DMS153 (cell line): Measurements from ENCODE around the gene RNF214.

ENCODE experiments used
- DNase-seq: peaks from one replicate; lab custom pipeline; 2025; lab: John Stamatoyannopoulos, UW

Gene RNF214

DNA sequence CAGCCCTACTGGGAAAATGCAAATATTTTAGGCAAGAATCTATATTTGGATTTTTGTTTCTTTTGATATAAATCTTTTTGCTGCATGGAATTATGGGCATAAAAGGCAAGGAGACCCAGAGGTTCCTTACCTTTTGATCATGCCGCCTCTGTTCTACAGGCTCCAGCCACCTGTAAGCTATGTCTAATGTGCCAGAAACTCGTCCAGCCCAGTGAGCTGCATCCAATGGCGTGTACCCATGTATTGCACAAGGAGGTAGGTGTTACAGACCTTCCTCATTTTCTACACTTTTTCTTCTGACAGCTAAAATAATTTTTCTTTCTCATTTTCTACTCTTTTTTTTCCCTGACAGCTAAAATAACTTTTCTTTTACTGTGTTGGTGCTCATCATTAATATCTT lies 50.5 kb downstream of the RNF214 start:
- DNase-seq: no peak

DNA sequence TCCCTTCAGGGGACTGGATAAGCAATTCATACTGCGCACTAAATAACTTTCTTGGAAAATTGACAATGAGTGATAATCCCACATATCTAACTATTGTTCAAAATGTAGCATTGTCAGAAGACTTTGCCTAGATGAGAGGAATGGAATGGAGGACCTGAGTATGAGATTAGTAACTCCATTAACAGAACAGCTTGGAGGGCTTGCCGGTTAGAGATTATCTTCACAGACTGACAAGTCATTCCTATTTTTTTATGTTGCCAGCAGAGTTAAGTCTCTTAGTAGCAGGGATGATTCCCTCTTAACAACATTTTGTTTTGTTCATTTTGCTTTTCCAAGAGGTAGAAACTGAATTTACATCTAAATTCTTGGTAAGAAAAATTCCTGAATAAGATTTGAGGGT lies 51.6 kb downstream of the RNF214 start:
- DNase-seq: no peak

GRCh38 chr11:117286588-117286987 lies 54.1 kb downstream of the RNF214 start:
- no peak for DNase-seq

DNA sequence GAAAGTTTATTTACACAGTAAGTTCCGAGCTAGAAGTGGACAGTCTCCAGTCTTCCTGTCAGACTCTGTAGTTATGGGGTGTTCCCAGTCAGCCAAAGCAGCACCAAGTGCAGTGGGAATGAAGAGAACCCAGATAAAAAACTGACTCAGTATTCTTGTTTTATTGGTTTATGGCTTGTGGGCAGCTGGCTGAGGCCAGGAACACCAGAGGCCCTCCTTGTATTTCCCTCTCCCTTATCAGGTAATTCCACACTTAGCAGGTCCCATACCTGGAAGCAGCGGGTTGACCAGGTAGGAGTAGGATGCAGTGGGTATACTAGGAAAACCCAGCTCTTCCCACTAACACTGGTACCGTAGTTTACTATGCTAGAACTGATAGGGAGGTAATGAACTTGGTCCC lies 55.2 kb downstream of the RNF214 start:
- DNase-seq: no peak

- DNase-seq: no peak
Measured at GRCh38 chr11:117289795-117290194, 57.3 kb downstream of the RNF214 start.

- no peak for DNase-seq
Measured at GRCh38 chr11:117290809-117291396, 58.4 kb downstream of the RNF214 start, which contains the start of gene BACE1-AS. Gene BACE1-AS (plus strand): TSS chr11:117291346.

GRCh38 chr11:117292616-117293015 lies 60.1 kb downstream of the RNF214 start:
- DNase-seq: no peak

DNA sequence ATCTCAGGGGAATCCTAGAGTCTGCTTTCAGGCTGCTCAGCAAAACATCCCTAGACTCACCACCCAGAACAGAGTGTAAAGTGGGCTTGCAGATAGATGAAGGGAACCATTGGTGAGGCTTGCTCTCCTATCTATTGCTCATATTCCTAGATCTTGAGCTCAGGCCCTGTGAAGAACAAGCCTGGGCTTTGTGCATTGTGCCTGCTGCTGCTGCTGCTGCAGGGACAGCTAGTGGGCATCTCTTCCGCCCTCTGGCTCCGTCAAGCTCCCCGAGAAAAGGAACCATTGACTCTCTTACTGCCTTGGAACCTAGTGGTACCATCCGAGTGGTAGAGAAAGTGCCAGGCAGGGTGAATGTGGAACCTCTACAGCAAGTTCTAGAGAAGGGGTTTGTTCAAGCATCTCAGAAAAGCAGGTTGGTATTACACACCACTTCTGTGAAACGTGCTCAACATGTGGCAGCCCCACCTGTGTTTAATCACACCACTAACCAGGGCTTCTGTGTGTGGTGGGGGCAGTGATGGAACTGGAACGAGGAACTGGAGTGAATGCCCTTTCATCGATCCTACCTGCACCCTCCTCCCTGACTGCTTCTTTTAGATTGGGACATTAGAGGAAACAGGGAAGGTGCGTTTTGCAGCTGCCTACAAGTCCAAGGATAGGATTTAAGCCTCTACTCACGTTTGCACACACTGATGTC lies 63.1 kb downstream of the RNF214 start:
- DNase-seq: no peak

GRCh38 chr11:117296881-117297280 lies 64.4 kb downstream of the RNF214 start:
- DNase-seq: no peak

DNA sequence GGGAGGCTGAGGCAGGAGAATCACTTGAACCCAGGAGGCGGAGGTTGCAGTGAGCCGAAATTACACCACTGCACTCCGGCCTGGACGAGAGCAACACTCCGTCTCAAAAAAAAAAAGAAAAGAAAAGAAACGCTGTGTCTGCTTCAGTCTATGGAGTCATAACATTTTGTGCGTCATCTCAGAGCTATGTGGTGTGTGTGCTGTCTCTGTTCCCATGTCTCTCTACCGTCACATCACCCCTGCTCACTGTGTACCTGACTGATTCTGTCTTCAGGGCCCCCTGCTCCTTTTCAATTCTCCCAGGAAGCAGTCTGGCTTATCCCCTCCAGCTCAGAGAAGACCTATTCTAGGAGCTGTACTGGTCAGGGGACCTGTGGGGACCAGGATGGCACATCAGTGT lies 65.7 kb downstream of the RNF214 start:
- DNase-seq: no peak

DNA sequence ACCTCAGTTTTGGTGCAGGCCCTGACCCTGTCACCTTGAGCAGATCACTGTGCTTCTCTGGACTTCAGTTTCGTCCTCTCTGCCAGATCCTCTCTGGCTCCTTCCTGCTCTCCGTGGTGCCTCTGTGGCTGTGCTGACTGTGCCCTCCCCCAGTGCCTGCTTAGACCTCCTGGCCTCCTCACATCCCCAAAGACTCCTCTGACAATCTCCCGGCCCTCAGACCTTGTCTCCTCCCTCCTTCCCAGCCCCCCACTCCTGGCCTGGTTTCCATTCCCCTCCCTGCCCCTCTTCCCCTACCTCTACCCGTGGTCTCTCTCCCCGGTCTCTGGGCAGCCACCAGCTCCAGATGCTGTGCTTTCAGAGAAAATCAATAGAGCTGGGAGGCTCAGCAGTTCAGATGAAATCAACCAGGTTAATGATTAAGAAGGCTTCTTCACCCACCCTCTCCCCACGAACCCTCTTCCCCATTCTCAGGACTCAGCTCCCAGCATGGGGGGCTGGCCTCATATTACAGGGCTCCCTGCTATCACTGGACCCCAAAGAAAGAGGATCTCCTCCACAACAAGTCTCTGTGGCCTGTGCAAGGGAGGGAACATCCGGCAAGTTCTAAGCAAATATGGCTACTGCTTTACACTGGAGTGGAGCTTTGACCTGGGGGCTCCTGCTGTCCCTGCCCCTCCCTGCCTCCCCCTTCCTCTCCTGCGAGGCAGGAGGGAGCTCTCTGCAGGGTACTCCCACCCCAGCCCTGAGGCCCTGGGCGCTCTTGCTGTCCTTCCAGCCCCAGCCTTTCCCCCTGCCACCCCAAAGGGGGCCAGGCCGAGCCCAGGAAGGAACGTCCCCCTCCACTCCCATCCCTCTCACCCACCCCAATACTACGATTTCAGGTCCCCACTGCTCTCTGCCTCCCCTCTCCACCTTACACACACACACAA lies 67.1 kb downstream of the RNF214 start:
- no peak for DNase-seq

DNA sequence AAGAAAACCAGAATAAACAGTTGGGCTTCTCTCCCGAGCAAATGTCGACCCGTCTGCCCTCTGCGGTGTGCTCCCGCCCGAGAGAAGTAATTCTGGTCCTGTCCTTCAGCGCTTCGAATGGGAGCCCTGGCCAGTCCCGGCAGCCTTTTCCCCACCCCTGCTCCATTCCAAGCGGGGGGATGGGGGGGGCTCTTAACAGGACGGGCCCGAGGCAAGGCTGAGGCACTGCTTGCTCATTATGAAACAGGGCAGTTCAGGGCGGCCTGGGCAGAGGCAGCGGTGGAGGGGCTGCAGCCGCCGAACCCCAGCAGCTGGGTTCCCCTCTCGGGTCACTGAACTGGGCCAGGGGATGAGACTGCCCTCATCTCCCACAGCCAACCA lies 67.8 kb downstream of the RNF214 start:
- DNase-seq: no peak

- DNase-seq: no peak
Measured at GRCh38 chr11:117300773-117301172, 68.3 kb downstream of the RNF214 start.

DNA sequence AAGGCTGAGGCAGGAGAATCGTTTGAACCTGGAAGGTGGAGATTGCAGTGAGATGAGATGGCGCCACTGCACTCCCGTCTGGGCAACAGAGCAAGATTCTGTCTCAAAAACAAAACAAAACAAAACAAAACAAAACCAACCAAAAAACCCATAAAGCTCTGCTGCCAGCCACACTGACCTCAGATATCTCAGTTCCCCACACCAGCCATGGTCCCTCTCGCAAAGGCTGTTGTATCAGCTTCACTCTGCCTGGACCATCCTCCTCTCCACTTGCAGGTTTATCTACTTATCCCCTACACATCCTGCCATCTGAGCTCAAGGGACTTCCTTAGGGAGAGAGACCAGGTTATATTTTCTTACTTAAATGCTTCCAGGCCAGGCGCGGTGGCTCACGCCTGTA lies 69.8 kb downstream of the RNF214 start:
- DNase-seq: no peak

GRCh38 chr11:117303101-117303500 lies 70.6 kb downstream of the RNF214 start:
- peak; percentile 72 for DNase-seq

- DNase-seq: no peak
Measured at GRCh38 chr11:117303646-117304315, 71.3 kb downstream of the RNF214 start.

DNA sequence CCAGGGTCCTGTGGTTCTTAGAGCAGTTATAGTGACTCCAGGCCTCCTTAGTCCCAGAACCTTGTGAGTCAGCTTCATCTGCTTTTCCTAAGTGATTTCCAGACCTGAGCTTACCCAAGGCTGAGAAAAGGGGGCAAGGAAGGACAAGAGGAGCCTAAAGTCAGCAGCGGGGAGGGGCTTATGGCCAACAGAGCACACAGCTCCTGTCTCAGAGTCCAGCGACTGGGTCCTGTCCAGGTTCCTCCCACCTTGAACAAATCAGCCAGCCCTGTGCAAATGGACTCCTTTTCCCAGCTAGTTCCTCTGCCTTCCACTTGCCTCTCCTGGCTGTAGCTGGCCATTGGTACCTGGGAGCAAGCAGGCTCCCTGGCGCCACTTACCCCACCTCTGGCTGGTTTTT lies 72.7 kb downstream of the RNF214 start:
- DNase-seq: no peak

DNA sequence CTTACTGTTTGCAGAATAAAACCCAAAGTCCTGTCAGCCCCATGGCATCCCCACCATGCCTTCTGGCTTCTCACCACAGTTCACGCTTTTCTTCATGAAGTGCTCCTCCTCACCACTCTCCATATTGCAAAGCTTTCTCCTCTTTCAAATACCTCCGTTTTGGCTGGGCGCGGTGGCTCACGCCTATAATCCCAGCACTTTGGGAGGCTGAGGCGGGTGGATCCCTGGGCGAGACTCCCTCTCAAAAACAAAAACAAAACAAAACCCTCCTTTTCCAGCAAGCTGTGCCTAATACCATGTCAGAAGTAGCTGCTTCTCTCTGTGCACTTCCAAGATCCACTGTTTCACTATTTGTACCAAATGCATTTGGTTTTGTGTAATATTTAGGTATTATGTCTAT lies 76.8 kb downstream of the RNF214 start:
- DNase-seq: no peak

GRCh38 chr11:117313091-117313490 lies 80.6 kb downstream of the RNF214 start:
- no peak for DNase-seq

- DNase-seq: no peak
Measured at GRCh38 chr11:117313828-117314768, 81.6 kb downstream of the RNF214 start.

DNA sequence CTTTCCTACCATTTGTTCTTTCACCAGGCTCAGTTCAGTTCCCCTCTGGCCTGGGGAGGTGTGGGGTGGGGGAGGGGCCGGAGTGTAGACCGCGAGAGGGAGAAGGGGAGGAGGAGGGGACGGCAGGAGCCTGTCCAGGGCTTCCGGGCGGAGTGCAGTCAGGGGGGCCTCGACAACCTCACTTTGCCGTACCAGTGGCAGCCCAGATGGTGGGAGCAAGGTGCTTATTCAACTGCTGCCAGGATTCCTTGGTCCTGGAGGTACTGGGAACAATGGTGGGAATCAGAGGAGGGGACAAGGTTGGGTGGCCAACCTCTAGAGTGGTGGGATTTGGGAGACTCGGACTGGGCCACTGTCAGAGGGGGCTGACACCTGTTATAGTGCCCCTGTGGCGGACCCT lies 82.4 kb downstream of the RNF214 start:
- DNase-seq: no peak
